ENCODE results near the gene RGP1.
A peak's percentile ranks its signal among the peaks of the same experiment; 100 is the strongest.

Gene RGP1, protein sequence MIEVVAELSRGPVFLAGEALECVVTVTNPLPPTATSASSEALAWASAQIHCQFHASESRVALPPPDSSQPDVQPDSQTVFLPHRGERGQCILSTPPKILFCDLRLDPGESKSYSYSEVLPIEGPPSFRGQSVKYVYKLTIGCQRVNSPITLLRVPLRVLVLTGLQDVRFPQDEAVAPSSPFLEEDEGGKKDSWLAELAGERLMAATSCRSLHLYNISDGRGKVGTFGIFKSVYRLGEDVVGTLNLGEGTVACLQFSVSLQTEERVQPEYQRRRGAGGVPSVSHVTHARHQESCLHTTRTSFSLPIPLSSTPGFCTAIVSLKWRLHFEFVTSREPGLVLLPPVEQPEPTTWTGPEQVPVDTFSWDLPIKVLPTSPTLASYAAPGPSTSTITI

DNA sequence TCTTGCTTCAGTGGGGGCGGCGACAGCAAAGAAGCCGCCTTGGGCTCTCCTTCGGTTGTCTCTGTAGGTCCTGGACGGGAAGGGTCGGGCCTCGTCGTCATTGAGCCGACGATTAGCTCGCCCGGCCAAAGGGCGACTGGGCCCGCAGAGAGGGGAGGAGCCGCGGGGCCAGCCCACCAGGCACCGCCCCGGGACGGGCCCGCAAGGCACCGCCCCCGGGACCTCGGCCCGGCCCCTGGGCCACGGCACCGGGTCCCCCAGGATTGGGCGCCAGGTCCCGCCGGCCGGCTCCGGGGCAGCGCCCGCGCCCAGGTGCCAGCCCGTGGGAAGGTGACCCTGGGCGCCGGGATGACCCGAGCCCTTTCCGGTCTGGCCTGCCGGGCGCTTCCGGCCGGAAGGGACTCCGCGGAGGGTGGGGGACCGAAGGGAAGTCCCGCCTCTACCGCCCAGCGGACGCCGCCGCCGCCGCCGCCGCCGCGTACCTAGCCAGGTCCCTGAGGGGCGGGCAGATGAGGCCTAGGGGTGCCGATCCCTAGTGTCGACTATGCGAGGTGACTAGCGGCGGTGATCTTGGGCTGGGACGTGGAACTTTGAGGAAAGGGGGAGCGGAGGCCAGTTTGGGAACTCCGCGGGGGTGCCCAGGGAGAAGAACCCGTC, at the start of gene RGP1, which contains the start of gene GBA2:
Gene RGP1, plus strand, starts transcription at position 430 of the 657 bp plus-strand sequence. CDS start 469 bp downstream, outside the sequence.
Gene GBA2, minus strand, starts transcription at position 371 of the 657 bp plus-strand sequence. CDS start 524 bp downstream, outside the sequence.
- DNase-seq (ENCODE audit: low spot score) = peak; percentile 86

DNA sequence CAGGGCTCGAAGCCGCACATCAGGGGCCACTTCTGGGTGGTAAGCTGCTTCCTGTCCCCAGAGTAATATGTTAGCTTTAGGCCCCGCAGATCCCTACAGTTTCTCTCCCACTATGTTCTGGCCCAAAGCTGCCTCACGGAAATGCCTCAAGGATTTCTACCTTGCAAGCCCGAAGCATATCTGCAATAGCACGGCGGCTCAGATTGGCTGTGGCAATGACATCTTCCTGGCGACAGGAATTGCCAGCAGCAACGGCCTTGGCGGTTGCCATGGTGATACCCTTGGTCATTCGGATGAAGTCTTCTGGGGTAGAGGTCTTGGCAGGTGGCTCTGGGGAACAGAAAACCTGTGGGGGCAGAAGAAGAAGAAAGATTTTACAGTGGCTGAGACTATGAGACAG, 49.1 kb upstream of the RGP1 start:
- no peak for DNase-seq (ENCODE audit: low spot score)

DNA sequence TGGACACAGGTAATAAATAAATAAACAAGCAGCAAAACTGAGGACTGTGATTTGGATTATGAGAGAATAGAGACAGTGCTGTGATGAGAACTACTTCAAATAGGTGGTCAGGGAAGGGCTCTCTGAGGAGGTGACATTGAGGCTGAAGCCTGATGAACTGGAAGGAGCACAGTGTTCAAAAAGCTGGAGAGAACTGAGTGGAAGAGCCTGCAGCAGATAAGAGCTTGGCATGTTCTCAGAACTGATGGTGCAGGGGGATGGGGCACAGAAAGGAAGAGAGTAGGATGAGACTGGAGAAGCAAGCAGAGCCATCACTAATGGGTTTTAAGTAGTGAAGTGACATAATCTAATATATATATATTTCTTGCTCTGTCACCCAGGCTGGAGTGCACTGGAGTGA, 48.1 kb upstream of the RGP1 start:
- DNase-seq (ENCODE audit: low spot score) = no peak

DNA sequence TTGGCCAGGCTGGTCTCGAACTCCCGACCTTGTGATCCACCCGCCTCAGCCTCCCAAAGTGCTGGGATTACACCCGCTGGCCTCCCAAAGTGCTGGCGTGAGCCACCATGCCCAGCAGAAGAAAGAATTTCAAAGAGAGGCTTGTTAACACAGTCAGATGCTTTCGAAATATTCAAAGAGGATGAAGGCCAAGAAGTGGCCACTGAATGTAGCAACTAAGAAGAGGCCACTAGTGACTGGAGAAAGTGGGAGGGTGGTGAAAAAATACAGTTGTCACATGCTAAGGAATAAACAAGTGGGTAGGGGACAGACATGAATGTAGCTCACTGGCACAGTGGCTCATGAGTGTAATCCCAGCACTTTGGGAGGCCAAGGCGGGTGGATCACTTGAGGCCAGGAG, 46.4 kb upstream of the RGP1 start:
- no peak for DNase-seq (ENCODE audit: low spot score)

DNA sequence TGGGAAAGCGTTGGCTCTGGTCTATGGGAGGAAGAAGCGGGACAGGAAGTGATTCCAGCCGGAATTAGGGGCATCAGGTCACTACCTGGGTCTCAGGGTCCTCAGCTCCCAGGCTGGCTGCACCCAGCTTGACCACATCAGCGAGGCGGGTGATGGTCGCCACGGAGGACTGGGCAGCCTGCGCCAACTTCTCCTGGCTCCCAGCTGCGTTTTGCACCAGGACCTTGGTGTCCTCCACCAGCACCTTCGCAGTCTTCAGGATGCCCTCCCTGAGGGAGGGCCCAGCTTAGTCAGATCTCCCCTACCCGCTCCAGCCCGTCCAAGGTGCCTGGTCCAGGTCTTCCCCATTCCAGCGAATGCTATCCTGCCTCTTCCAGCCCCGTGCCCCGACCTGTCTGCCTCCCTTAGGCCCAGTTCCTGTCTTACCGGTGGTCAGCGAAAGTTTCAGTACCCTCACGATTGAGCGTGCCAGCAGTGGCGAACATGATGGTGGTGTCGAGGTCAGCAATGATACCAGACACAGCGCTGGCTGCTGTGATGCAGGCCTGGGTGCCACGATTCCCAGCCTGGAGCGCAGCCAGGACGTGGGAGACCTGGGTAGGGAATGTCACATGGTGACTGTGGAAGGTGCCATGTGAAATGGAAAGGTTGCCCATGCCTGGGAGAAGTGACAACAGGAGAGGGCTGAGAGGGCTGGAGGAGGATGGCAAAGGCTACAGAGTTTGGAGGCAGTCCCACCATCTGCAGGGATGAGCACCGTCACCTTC, 45.0 kb upstream of the RGP1 start:
- no peak for DNase-seq (ENCODE audit: low spot score)

DNA sequence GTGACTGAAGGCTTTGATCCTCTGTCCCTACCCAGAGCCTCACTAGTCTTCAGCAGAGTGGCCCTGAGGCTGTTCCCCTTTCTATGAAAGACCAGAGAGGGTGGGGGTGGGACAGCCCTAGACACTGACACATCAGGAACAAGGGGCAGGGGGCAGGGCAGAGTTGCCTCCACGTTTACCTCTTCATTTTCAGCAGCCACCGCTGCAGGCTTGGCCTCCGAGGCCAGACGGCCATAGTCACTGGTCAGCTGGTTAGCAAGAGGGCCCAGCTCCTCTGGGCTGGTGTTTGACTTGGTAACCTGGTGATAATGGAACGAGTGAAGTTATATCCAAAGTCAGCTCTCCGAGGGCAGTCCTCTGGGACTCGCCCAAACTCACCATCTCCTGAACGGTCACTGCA, 43.7 kb upstream of the RGP1 start:
- no peak for DNase-seq (ENCODE audit: low spot score)

DNA sequence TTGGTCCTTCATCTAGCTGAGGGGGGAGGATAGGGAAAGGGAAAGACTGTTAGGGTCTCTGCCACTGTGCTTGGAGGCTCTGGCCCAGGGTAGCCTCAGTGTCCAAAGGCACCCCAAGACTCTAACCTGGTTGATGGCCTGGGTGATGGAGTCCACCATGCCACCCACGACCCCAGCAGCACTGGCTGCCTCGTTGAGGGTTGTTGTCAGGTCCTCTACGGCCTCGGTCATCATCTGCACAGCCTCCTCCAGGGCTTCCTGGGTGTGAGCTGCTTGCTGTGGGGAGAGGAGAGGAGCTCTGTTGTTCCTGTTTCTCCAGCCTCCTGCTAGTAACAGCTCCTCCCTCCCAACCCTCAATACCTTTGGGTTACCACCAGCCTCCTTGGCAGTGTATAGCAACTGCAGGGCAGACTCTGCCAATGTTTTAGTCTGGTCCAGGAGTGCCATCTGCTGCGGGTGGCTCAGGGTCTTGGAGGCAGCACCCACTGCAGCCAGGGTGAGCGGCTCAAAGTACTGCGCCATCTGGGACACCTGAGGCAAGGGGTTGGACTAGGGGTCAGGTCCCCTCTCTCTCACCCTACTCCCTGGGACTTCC, 43.2 kb upstream of the RGP1 start:
- no peak for DNase-seq (ENCODE audit: low spot score)

DNA sequence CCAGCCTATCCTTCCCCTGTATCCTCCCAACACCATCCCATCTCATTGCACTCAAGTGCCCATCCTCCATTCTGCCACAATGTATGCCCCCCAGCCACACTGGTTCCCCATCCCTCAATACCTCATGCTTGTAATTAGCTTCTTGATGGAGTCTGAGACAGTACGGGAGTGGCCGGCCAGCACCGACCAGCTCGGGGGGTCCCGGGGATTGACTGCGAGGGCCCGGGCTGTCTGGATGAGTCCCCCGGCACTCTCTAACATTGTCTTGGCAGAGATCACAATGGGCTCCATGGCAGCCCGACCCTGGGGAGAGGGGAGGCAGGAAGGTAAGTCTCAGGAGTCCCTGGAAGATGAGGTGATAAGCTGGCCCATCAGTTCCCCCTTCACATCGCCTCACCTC, 42.1 kb upstream of the RGP1 start:
- DNase-seq (ENCODE audit: low spot score) = no peak

DNA sequence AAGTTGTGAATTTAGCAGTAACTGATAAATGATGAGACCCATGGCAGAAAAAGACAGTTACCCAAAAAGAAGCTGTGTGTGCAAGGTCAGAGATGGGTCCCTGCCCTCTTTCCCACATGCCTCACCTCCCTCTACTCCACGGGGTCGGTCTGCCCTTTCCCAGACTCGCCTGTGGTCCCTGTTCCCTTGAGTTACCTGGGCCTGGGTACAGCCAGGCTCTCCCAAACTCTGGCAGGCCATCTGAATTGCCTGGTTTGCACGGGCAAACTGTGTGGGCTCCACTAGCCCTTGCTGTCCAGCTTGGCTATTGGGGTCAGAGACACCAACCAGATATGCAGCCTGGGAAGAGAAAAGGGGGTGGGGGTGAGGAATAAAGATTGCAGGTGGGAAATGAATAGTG, 40.9 kb upstream of the RGP1 start:
- DNase-seq (ENCODE audit: low spot score) = no peak

DNA sequence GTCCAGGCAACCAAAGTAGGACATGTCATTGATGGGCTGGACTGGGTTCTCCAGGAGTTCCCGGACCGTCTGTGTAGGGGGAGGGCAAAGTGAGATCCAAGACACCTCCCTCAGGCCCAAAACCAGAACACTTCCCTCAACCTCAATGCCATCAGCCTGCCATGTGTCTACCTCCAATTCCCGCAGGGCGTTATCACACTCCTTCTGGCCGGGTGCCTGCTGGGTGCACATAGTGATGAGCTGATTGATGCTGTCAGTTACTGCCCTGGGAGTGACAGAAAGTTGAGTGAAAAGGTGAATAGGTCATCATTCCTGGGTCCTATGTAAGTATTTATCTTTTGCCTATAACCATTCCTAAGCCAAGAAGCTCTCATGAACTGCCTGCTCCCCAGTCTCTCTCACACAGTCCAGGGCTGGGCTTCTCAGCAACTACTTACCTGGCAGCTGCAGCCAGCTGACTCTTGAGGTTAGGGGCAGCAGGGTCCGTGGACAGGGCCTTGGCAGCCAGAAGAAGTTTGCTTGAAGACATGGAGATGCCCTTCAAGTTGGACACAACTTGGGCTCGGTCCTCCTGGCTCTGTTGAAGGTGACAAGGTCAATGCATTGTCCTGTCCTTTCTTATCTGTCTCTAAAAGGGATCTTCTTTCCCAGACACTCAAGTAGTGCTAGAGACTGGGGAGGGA, 38.1 kb upstream of the RGP1 start:
- DNase-seq (ENCODE audit: low spot score) = no peak

DNA sequence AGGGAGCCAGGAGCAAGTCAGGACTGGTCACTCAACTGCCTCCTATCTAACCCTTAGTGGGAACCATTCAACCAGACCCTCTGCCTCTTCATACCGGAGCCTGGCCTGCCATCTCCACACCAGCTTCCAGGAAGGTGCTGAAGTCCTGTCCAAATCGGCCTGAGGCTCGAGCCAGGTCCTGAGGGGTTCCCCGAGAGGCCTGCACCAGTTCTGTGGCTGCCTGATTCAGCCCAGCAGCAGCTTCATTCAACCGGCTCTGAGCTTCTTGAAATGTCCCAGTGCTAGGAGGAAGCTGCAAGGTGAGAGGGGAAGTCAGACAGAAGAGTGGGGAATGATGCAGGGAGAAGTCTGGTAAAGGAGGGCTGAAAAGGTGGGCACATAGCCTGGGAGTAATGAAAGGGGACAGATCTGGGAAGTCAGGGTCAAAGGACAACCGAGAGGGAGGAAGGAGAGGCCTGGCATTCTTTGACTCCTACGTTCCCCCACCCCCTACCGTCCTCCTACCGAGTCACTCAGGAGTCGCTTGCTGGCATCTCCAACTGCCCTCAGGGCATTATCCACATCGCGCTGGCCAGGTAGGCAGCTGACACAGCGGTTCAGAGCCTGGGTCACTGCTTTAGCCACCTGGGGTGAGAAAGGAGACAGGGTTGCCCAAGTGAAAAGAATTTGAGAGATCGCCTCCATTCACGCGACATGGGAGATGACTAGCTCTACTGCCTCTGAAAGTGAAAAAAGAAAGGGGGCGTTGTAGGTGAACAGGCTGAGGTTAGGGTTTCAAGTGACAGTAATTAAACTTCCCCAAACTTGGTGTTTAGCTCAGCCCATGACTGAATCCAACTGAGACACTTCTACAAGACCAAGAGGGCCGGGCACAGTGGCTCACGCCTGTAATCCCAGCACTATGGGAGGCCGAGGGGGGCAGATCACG, 37.3 kb upstream of the RGP1 start:
- DNase-seq (ENCODE audit: low spot score) = no peak

DNA sequence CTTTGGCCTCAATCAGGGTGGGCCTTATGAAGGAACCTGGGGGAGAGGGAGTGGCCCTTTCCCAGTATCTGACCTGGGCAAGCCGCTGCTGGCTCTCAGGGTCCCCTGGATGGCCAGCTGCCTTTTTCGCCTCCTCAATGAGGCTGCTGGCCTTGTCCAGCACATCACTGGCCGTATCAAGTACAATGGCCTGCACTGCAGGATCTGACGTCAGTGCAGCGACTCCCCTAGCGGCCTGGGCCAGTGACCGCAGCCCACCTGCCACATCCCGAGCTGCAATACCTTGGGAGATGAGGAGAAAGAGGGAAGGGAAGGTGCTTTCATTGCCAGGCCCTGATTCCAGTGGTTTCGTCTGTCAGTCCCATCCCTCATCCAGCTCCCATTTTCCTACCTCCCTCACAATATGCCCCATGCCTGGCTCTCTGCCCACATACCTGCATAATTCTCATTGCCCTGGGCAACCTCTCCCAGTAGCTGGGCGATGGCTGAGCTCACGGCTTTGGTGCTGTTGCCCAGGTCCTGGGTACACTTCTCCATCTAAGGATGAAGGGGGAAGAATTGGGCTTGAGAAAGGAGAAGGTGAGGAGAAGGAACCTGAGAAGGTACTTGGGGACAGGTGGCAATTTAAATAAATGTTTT, 36.2 kb upstream of the RGP1 start:
- DNase-seq (ENCODE audit: low spot score) = no peak

DNA sequence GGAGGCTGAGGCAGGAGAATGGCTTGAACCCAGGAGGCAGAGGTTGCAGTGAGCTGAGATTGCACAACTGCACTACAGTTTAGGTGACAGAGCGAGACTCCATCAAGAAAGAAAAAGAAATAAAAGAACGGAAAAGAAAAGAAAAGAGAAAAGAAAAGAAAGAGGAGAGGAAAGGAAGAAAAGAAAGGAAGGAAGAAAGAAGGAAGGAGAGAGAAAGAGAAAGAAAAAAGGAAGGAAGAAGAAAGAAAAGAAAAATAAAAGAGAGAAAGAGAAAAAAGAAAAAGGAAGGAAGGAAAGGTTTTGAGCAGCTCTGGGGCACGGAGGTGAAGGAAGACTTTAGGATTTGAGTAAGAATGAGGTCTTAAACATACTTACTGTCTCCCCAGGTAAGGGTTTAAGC, 35.5 kb upstream of the RGP1 start:
- DNase-seq (ENCODE audit: low spot score) = no peak

DNA sequence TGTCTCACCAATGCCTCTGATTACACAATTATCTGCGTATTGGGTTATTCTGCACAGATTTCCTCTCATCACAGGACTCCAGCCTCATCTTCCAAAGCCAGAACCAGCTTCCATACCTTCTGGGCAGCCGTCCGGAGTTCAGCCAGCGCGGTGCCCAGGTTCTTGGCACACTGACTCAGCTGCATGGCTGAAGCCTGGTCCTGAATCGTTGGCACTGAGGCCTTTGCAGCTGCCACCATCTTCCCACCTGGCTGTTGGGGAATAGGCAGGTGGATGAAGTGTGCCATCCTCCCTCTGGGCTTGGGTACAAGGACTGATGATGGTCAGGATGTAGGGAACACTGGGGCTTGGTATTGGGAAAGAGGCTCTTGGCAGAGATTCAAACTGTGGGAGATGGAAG, 35.0 kb upstream of the RGP1 start:
- no peak for DNase-seq (ENCODE audit: low spot score)

DNA sequence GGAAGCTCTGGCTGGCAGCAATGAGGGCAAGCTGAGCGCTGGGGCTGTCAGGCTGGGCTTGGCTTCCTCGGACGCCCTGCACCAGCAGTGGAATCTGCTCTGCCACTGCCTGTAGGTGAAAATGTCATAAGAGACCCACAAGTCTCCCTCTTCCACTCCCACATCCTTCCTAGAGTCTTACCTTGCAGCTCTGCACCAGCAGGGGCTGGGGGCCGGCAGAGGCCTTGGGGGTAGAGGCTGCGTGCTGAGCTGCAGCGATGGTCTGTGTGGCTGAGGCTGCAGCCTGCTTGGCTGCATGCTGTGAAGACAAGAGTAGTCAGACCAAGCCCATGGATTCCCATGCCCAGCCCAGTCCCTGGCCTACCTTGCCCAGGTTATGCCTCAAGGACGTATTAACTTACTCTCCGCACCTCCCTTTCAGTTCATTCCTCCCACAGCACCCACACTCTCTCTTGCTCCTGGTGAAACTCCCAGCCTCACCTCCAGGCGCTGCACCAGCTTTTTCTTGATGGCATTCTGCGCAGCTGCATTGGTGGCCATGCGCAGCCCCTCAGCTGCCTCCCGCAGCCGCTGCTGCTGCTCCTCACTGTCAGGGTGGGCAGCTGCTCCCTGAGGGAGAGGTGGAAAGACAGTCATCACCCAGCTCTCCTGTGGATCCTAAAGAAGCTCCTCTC, 34.4 kb upstream of the RGP1 start:
- DNase-seq (ENCODE audit: low spot score) = no peak

DNA sequence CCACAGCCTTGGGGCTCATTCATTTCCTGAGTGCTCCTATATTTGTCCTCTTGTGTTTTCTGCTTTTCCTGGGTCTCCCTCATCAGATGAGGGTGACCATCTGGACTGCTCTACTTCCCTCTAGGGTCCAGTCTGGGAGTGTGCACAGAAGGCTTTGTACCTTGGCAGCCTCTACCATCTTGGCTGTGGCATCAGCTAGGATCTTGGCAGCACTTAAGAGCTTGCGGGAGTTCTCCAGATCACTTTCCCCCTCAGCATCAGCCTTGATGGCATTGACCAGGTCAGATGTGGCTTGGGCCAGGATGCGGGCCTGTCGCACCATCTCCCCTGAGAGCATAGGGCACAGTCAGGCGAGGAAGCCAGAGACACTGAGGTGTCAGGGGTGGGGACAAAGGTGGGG, 32.9 kb upstream of the RGP1 start:
- DNase-seq (ENCODE audit: low spot score) = no peak

DNA sequence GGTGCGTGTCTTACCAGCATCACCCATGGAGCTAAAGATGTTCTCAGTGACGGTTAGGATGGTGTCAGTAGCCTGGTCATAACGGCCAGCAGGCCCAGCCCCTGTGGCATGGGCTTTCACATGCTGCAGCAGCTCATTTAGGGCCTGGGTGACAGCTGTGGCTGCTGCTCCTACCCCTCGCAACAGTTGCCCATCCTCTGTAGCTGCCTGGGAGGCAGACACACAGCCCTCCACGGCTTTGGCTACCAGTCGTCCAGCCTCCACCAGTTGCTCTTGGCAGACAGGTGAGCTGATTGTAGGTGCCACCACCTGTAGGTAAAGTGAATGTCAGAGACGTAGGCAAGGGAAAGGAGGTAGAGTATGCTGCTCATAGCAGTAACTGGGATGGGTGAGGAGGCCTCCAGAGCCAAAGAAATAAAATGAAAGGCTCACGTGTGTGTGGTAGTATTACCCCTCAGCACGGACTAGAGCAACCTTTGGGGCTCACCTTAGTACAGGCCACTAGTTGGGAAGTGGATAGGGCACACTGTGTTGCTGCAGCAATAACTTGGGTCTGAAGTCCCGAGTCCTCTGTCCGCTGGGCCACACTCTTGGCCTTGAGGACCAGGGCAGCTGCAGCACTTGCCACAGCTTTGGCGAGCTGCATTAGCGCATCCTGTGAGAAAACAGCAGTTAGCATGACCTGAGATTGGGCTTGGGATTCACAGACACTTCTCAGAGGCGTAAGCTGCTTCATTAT, 31.8 kb upstream of the RGP1 start:
- DNase-seq (ENCODE audit: low spot score) = no peak

DNA sequence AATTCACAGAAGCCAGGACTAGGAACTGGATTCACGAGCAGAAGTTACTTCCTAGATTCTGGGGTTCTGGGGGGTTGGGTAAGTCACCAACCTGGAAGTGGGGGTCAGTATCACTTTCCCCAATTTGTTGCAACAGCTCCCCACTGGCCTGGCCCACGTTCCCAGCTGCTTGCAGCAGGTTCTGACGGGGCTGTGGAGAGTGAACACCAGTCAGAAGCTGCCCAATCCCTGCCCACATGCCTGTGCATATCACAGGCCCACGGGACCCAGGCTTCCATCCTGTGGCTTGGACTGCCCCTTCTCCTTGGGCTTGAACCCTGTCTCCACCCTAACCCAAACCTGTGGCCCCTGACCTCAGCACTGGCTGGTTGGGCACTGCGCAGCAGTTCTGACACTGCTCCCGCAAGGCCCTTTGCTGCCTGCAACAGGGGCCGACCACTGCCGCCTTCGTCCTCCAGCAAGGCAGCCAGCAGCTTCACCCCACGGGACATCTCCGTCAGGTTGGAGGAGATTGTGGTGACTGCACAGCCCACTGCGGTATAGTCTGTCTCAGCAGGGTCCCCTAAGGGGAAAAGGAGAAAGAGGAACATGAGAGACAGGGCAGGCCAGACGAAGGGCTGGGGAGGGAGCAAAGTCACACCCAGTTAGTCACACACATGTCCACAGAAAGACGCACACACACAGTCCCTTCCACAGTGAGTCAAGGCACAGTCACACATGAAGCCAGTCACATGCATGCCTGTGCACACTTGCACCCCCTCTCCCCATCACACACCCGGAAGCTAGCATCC, 30.2 kb upstream of the RGP1 start:
- no peak for DNase-seq (ENCODE audit: low spot score)

Data from kidney capillary endothelial cell (primary cell).